GM18499 (cell line): Measurements from ENCODE around the gene TEX2.

Experiments used
- ATAC-seq: cut with Tn5 transposase; IDR thresholded peaks from one replicate; pipeline ENCODE4 v1.9.1; 2021; ENCODE audit warnings: moderate number of reproducible peaks; ENCODE audit not compliant: insufficient read depth, unreplicated experiment

The TEX2 gene, protein sequence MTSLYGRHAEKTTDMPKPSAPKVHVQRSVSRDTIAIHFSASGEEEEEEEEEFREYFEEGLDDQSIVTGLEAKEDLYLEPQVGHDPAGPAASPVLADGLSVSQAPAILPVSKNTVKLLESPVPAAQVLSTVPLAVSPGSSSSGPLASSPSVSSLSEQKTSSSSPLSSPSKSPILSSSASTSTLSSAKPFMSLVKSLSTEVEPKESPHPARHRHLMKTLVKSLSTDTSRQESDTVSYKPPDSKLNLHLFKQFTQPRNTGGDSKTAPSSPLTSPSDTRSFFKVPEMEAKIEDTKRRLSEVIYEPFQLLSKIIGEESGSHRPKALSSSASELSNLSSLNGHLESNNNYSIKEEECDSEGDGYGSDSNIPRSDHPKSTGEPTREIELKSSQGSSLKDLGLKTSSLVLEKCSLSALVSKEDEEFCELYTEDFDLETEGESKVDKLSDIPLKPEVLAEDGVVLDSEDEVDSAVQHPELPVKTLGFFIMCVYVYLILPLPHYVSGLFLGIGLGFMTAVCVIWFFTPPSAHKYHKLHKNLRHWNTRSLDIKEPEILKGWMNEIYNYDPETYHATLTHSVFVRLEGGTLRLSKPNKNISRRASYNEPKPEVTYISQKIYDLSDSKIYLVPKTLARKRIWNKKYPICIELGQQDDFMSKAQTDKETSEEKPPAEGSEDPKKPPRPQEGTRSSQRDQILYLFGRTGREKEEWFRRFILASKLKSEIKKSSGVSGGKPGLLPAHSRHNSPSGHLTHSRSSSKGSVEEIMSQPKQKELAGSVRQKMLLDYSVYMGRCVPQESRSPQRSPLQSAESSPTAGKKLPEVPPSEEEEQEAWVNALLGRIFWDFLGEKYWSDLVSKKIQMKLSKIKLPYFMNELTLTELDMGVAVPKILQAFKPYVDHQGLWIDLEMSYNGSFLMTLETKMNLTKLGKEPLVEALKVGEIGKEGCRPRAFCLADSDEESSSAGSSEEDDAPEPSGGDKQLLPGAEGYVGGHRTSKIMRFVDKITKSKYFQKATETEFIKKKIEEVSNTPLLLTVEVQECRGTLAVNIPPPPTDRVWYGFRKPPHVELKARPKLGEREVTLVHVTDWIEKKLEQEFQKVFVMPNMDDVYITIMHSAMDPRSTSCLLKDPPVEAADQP

DNA sequence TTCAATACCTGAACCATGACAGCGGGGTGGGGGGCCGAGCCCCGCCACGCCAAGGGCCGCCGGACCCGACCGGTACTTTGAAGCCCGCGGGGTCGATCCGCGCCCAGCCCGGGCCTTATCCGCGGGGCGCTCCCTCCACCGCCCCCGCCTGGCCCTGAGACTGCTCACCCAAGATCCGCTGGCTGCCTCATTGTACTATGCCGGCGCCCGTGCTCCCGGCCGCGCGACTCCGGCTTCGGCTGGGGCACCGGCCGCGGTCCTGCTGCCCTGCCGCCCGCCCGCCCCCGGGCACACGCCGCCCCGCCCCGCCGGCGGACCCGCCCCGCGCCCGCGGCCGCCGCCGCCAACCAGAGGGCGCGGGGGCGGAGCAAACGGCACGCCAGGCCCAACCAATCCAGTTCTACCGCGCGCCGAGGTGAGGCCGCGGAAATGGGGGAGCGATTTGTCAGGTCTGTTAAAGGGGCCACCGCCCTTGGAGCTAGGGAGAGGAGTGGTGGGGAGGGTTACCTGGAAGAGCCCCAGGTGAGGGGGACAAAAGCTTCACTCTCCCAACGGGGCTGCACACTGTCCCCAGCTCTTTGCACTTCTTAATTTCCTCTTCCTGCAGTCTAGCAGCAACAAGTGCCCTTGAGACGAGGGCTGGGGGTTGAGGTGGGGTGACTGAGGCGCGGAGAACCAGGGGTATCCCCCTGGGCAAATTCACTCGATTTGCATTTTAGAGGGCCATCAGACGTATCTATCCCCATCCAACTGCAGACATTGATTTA is at the start of gene TEX2:
TSS of gene TEX2 (minus strand) at position 261 of the 767 bp plus-strand sequence. CDS start 49,043 bp downstream, outside the sequence.
- peak; percentile 68 for ATAC-seq

DNA sequence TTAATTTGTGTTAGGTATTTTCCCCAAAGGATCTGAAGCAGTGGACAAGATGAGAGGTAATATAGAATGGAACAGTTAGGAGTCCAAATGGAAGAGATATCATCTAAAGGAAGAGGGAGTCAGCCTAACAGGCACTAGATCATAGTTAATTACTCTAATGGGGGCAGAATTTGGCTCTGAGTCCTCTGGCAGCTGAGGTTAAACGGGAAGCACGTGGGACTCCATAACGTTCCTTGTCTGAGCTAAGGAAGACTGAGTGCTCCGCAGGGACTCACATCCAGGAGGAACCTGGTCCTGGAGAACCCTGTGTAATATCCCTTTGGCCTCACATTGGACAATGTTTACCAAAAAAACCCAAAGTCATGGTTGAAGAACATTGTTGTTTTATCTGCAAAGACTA is 46.6 kb upstream of the TEX2 start:
- no peak for ATAC-seq

GRCh38 chr17:64309021-64309420 is 46.0 kb upstream of the TEX2 start:
- ATAC-seq: no peak

DNA sequence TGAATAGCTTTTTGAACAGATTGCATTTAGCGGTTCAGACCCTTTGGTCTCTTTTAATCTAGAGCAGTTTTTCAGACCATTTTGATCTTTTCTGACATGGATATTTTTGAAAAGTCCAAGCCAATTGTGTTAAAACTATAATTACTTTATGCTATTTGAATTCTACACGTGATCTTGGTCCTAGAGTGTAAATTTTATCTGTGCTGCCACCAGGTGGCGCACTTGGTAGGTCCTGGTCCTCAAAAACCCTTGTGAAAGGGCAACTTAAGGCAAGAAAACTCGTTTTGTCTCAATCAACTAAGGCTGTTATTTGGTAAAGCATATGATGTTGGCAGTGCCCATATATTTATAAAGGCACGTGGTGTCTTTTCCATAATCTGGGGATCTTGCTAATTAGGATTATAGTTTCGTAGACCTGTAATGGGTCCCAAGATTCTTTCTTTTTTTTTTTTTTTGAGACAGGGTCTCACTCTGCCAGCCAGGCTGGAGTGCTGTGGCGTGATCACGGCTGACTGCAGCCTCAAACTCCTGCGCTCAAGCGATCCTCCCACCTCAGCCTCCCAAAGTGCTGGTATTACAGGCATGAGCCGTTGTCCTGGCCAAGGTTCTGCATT is 43.9 kb upstream of the TEX2 start:
- ATAC-seq: no peak

DNA sequence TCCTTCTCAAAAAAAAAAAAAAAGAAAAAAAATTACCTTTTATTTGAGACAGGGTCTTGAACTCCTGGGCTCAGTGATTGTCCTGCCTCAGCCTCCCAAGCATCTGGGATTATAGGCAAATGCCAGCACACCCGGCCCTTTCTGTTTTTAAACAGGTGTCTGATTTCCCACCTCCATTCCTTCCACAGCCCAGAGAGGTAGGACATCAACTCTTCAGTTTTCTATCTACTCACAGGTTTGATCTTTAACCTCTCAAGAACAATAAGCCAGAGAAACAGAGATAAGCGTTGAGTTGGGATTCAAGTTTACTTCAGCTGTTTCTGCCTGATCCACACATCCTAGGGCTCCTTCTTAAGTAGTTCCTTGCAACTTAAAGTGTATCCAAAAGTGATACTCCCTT is 41.5 kb upstream of the TEX2 start:
- no peak for ATAC-seq

DNA sequence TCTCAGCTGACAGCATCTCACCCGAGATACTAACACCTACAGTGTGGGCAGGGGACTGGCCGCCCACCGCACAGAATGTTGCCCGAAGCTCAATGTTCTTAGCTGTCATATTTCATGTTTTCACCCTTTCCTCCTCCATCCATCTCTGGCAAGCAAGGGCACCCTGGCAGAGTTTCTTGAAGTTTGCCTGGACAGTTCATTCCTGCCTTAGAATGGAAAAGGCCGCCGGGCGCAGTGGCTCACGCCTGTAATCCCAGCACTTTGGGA is 37.6 kb upstream of the TEX2 start:
- ATAC-seq: no peak

- ATAC-seq: no peak
Measured at GRCh38 chr17:64297467-64298088, 34.5 kb upstream of the TEX2 start.

DNA sequence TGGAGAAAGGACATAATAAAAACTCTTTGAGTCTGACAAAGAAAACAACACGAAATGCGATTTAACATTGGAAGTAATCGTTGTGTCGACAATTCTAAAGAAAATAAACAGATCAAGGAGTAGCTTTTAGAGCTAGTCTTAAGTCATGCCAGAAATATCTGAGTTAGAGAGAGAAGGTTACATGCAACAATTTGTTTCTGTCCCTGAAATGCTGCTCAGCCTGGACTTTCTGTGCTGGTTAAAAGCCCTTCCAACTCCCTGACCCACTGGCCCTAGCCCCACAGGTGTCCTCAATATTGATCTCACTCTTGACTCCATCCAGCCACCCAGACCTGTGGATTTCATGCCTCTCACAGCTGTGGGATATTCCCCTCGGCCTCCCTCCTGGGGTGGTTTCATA is 33.2 kb upstream of the TEX2 start:
- no peak for ATAC-seq

- ATAC-seq: no peak
Measured at GRCh38 chr17:64295146-64295545, 32.1 kb upstream of the TEX2 start.

DNA sequence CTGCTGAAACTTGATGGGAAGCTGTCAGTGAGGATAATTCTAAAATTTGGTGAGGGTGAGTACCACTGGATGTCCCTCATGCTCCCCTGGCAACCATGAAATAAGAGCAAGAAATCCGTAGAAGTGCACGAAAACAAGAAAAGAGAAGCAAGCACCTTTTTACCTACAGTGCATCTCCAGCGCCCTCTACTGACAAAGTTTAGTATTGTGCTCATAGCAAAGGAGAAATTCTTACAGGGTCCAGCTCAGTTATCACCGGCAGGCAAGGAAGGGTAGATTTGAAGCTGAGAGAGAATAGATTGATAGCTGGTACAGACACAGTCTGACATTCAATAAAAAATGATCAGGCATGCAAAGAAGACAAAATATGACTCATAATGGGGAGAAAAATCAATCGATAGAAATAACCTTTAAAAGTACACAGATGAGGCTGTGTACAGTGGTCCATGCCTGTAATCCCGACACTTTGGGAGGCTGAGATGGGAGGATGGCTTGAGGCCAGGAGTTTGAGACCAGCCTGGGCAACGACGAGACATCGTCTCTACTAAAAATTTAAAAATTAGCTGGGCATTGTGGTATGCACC is 28.3 kb upstream of the TEX2 start:
- no peak for ATAC-seq

DNA sequence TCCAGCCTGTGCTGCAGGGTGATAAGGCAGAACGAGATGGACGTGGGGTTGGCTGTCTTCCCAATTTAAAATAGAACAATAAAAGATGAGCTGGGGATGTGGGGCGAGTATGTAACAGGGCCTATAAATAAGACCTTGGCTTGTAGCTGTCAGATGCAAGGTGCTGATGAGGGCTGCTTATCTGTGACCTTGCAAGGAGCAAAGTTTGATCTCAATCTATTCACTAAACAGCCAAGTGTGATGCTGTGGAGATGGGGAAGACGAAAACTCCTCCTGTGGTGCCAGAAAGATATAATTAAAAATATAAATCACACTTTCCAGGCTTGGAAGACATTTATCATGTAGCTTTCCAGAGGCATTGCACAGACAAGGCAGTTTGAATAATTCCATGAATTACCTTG is 26.7 kb upstream of the TEX2 start:
- ATAC-seq: no peak

GRCh38 chr17:64282753-64283080 is 19.7 kb upstream of the TEX2 start:
- ATAC-seq: no peak

DNA sequence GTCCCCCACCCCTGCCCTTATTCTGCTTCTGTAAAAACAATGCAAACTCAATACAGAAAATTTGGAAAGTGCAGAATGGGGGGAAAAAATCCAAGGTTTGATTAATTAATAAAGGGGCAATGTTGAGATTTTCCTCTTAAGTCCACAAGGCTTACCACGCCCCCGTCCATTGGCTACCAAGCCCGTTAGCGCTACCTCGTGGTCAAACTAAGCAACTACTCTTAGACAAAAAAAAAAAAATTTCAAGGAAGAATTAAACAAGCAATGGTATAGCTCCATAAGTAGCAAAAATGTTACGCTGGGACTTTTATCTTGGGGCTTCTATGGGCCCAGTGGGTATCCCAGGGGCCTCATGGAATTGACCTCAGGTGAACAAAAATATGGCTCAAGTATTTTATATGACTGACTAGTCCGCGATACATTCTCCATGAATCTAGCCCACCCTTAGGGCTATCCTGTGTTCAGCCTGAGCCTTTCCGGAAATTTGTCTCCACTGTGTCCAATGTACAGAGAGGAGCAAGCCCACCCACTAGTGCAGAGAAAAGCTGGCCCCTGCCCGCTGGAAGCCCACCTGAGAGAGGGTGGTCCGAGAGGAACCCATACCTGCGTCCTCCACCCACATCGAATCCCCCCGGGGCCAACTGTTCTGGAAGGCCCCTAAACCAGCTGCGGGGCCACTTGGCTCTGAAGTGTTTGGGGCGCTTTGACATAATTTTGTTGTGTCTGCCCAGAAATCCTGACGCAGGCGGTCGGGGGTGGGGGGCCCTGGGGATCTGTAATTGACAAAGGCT is 19.1 kb upstream of the TEX2 start:
- no peak for ATAC-seq

- ATAC-seq: no peak
Measured at GRCh38 chr17:64278614-64279013, 15.6 kb upstream of the TEX2 start.

GRCh38 chr17:64277831-64278562 is 14.9 kb upstream of the TEX2 start:
- no peak for ATAC-seq

DNA sequence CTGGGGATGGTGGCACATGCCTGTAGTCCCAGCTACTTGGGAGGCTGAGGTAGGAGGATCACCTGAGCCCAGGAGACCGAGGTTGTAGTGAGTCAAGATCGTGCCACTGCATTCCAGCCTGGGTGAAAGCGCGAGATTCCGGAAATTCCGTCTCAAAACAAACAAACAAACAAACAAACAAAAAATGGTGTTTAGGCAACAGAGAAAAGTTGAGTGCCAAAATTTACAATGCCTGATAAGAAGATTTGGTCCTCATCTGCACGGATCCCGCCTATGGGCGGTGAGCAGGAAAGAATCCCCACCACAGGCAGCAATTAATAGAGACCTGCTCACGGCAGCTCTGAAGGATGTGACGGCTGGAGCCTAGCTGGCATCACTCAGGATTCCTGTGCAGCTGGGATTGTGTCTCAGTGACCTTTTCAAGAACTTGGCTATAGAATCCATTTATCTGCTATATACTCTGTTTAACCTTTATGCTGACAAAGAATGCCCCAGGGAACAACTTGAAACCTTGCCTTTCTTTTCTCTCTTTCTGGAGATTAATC is 14.0 kb upstream of the TEX2 start:
- ATAC-seq: no peak

- no peak for ATAC-seq
Measured at GRCh38 chr17:64275016-64275415, 12.0 kb upstream of the TEX2 start.

GRCh38 chr17:64273006-64273405 is 9.9 kb upstream of the TEX2 start:
- ATAC-seq: no peak
